ENCODE results near the gene ZNF106. TPM values are rescaled to one million over a fixed set of nuclear protein-coding genes. Genes with fewer than 3 reads are reported as not detected.

ZNF106 gene
- total RNA-seq, 1 experiment from 2014 or later = 58.2 TPM

GRCh38 chr15:42493679-42494078, 2.7 kb upstream of the ZNF106 start:
- Mint-ChIP-seq H3K27ac (0 out of 2 replicates have a peak overlapping the region, but pooled peaks have one; percentile 30), H3K27me3 (ENCODE audit: low read depth) (no peaks in the 10 kb centered on the region), H3K4me1 (peaks cover 28% of the 10 kb centered on the region), H3K9me3 (no peaks in the 10 kb centered on the region), H3K36me3 (no peaks in the 10 kb centered on the region), H3K4me3 (no peak overlapping the region)
- ATAC-seq (no peak), DNase-seq (ENCODE audit: low spot score) (no peak)
- ChIA-PET CTCF (no interaction called here), POLR2A (no interaction called here)
- TF ChIP-seq NR2C2 (CRISPR knock-in tag; IDR thresholded peaks at IDR 0.05) (no peak), CBFB (CRISPR knock-in tag; IDR thresholded peaks at IDR 0.05; ENCODE audit: low read depth) (no peak), NFATC4 (CRISPR knock-in tag; IDR thresholded peaks at IDR 0.05) (no peak), ZSCAN18 (CRISPR knock-in tag; IDR thresholded peaks at IDR 0.05) (no peak), NR1H2 (CRISPR knock-in tag; IDR thresholded peaks at IDR 0.05) (no peak), TEAD4 (CRISPR knock-in tag; IDR thresholded peaks at IDR 0.05) (no peak), RELA (CRISPR knock-in tag; IDR thresholded peaks at IDR 0.05; ENCODE audit: borderline replicate concordance) (no peak), SMAD3 (CRISPR knock-in tag; IDR thresholded peaks at IDR 0.05; ENCODE audit: borderline replicate concordance) (no peak), TP53 (CRISPR knock-in tag; IDR thresholded peaks at IDR 0.05) (no peak), RORB (CRISPR knock-in tag; IDR thresholded peaks at IDR 0.05) (no peak)
- TF ChIP-seq, protein P1, sequence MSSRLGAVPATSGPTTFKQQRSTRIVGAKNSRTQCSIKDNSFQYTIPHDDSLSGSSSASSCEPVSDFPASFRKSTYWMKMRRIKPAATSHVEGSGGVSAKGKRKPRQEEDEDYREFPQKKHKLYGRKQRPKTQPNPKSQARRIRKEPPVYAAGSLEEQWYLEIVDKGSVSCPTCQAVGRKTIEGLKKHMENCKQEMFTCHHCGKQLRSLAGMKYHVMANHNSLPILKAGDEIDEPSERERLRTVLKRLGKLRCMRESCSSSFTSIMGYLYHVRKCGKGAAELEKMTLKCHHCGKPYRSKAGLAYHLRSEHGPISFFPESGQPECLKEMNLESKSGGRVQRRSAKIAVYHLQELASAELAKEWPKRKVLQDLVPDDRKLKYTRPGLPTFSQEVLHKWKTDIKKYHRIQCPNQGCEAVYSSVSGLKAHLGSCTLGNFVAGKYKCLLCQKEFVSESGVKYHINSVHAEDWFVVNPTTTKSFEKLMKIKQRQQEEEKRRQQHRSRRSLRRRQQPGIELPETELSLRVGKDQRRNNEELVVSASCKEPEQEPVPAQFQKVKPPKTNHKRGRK (CRISPR knock-in tag; IDR thresholded peaks at IDR 0.05; ENCODE audit: borderline replicate concordance) = no peak

- ATAC-seq = no peak
- CTCF ChIA-PET = interaction anchor here (0.7 kb wide), 1 partner anchor 20 kb away, joined by 3 read pairs; no protein-coding TSS in a partner anchor
Measured at GRCh38 chr15:42491539-42492225, 741 bp upstream of the ZNF106 start.

GRCh38 chr15:42490291-42490670, 660 bp downstream of the ZNF106 start:
- no peak for DNase-seq (ENCODE audit: low spot score)
- CTCF ChIA-PET = interaction anchor here (1.0 kb wide), 1 partner anchor 101 kb away, joined by 3 read pairs; no protein-coding TSS in a partner anchor
- H3K27me3 Mint-ChIP-seq (ENCODE audit: low read depth) = no peaks in the 10 kb centered on the region
- peak overlapping the region; percentile 96 for H3K4me3 Mint-ChIP-seq
- no peaks in the 10 kb centered on the region for H3K9me3 Mint-ChIP-seq
- peak overlapping the region; percentile 100 for H3K27ac Mint-ChIP-seq
- peaks cover 6% of the 10 kb centered on the region for H3K4me1 Mint-ChIP-seq
- POLR2A ChIA-PET = interaction anchor here (0.6 to 1.5 kb wide), 5 partner anchors 12 to 58 kb away, joined by 3 to 6 read pairs (median 4); partner anchors contain the start of genes HAUS2 and LRRC57
- no peaks in the 10 kb centered on the region for H3K36me3 Mint-ChIP-seq
- no peak for ATAC-seq
- TF ChIP-seq, protein P2, sequence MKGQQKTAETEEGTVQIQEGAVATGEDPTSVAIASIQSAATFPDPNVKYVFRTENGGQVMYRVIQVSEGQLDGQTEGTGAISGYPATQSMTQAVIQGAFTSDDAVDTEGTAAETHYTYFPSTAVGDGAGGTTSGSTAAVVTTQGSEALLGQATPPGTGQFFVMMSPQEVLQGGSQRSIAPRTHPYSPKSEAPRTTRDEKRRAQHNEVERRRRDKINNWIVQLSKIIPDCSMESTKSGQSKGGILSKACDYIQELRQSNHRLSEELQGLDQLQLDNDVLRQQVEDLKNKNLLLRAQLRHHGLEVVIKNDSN (CRISPR knock-in tag; IDR thresholded peaks at IDR 0.05) = no peak
- TF ChIP-seq, protein P3, sequence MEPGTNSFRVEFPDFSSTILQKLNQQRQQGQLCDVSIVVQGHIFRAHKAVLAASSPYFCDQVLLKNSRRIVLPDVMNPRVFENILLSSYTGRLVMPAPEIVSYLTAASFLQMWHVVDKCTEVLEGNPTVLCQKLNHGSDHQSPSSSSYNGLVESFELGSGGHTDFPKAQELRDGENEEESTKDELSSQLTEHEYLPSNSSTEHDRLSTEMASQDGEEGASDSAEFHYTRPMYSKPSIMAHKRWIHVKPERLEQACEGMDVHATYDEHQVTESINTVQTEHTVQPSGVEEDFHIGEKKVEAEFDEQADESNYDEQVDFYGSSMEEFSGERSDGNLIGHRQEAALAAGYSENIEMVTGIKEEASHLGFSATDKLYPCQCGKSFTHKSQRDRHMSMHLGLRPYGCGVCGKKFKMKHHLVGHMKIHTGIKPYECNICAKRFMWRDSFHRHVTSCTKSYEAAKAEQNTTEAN (CRISPR knock-in tag; IDR thresholded peaks at IDR 0.05) = no peak
- TF ChIP-seq NFE2L1 (CRISPR knock-in tag; IDR thresholded peaks at IDR 0.05) (no peak), JUN (CRISPR knock-in tag; IDR thresholded peaks at IDR 0.05) (no peak), ZNF138 (CRISPR knock-in tag; conservative IDR thresholded peaks at IDR 0.05) (no peak), STAT6 (CRISPR knock-in tag; conservative IDR thresholded peaks at IDR 0.05; ENCODE audit: low read depth) (no peak)

More at GRCh38 chr15:42491539-42492225, 741 bp upstream of the ZNF106 start:
- Mint-ChIP-seq H3K9me3 (no peaks in the 10 kb centered on the region), H3K36me3 (no peaks in the 10 kb centered on the region), H3K4me3 (peak overlapping the region; percentile 96), H3K4me1 (peaks cover 16% of the 10 kb centered on the region), H3K27me3 (ENCODE audit: low read depth) (no peaks in the 10 kb centered on the region), H3K27ac (peak overlapping the region; percentile 100)
- TF ChIP-seq USF2 (CRISPR knock-in tag; IDR thresholded peaks at IDR 0.05) (no peak), ZNF232 (CRISPR knock-in tag; IDR thresholded peaks at IDR 0.05) (no peak), NFE2L1 (CRISPR knock-in tag; IDR thresholded peaks at IDR 0.05) (no peak), OVOL2 (CRISPR knock-in tag; IDR thresholded peaks at IDR 0.05; ENCODE audit: borderline replicate concordance) (no peak), JAZF1 (CRISPR knock-in tag; IDR thresholded peaks at IDR 0.05) (no peak), JUN (CRISPR knock-in tag; IDR thresholded peaks at IDR 0.05) (no peak), GABPB1 (CRISPR knock-in tag; IDR thresholded peaks at IDR 0.05) (no peak), MYBL2 (CRISPR knock-in tag; IDR thresholded peaks at IDR 0.05) (no peak), CREM (CRISPR knock-in tag; IDR thresholded peaks at IDR 0.05) (no peak)
- DNase-seq (ENCODE audit: low spot score) = no peak
- POLR2A ChIA-PET = interaction anchor here (1.0 to 1.5 kb wide), 4 partner anchors 10 to 83 kb away, joined by 3 to 6 read pairs (median 4); partner anchors contain the start of genes HAUS2 and LRRC57
